Measurements from ENCODE around the gene ADCY10.
"Not testable (repeated sequence)": the region's sequence is repeated elsewhere in the genome, so short reads cannot be mapped to it uniquely, and the experiment has no call there.

ADCY10 gene

GRCh38 chr1:167808104-167808503 lies 105.8 kb downstream of the ADCY10 start:
- no peak for DNase-seq

- not testable (repeated sequence) for DNase-seq
Observed at GRCh38 chr1:167806676-167807075, 107.3 kb downstream of the ADCY10 start.

GRCh38 chr1:167806235-167806634 lies 107.7 kb downstream of the ADCY10 start:
- DNase-seq = not testable (repeated sequence)

GRCh38 chr1:167805041-167805556 lies 108.8 kb downstream of the ADCY10 start:
- DNase-seq = no peak

- DNase-seq = peak; percentile 73
Observed at GRCh38 chr1:167803358-167804207, 110.4 kb downstream of the ADCY10 start.

GRCh38 chr1:167802235-167802634 lies 111.7 kb downstream of the ADCY10 start:
- DNase-seq = no peak

GRCh38 chr1:167800251-167800650 lies 113.7 kb downstream of the ADCY10 start:
- DNase-seq = no peak

GRCh38 chr1:167799747-167800146 lies 114.2 kb downstream of the ADCY10 start:
- DNase-seq = no peak

GRCh38 chr1:167798952-167799351 lies 115.0 kb downstream of the ADCY10 start:
- DNase-seq = no peak

GRCh38 chr1:167797015-167797414 lies 116.9 kb downstream of the ADCY10 start:
- peak; percentile 39 for DNase-seq

GRCh38 chr1:167795810-167796740 lies 117.9 kb downstream of the ADCY10 start:
- no peak for DNase-seq

GRCh38 chr1:167794043-167794442 lies 119.9 kb downstream of the ADCY10 start:
- DNase-seq = no peak

- DNase-seq = no peak
Observed at GRCh38 chr1:167792188-167792565, 121.8 kb downstream of the ADCY10 start.

- DNase-seq = peak; percentile 20
Observed at GRCh38 chr1:167791281-167792187, 122.4 kb downstream of the ADCY10 start.

- DNase-seq = no peak
Observed at GRCh38 chr1:167790117-167790516, 123.8 kb downstream of the ADCY10 start.

- DNase-seq = no peak
Observed at GRCh38 chr1:167789501-167789900, 124.4 kb downstream of the ADCY10 start.

- no peak for DNase-seq
Observed at GRCh38 chr1:167786502-167786901, 127.4 kb downstream of the ADCY10 start.

- no peak for DNase-seq
Observed at GRCh38 chr1:167784876-167785550, 128.9 kb downstream of the ADCY10 start.

GRCh38 chr1:167782946-167783345 lies 131.0 kb downstream of the ADCY10 start:
- no peak for DNase-seq

GRCh38 chr1:167781558-167781957 lies 132.4 kb downstream of the ADCY10 start:
- DNase-seq = no peak

GRCh38 chr1:167777269-167777650 lies 136.7 kb downstream of the ADCY10 start:
- DNase-seq = no peak

Data from GF-D8 (cell line).